Stomach smooth muscle (tissue), 2 donors: Measurements from ENCODE around the gene FBXW4.
"Not testable (repeated sequence)": the region's sequence is repeated elsewhere in the genome, so short reads cannot be mapped to it uniquely, and the experiment has no call there.

Source experiments
- H3K27ac ChIP-seq: one replicate; pipeline ENCODE4 v1.7.0; 2013; ENCODE audit warnings: mild to moderate bottlenecking, low read length, inconsistent platforms
- H3K27me3 ChIP-seq, 2 donors: one replicate each; pipeline ENCODE4 v1.7.0; 2013; ENCODE audit warnings: low read length in 2 of 2; ENCODE audit not compliant: insufficient read depth in 2 of 2, control insufficient read depth in 1 of 2
- H3K36me3 ChIP-seq, 2 donors: one replicate each; pipeline ENCODE4 v1.7.0; 2013; ENCODE audit warnings: low read length in 2 of 2; ENCODE audit not compliant: control insufficient read depth in 2 of 2, insufficient read depth in 2 of 2
- H3K4me1 ChIP-seq: one replicate; pipeline ENCODE4 v1.7.0; 2013; ENCODE audit warnings: low read length; ENCODE audit not compliant: control insufficient read depth, insufficient read depth
- H3K4me3 ChIP-seq, 2 donors: one replicate each; pipeline ENCODE4 v1.7.0; 2013; ENCODE audit warnings: low read length in 2 of 2
- H3K9ac ChIP-seq, 2 donors: one replicate each; pipeline ENCODE4 v1.7.0; 2013; ENCODE audit warnings: low read length in 2 of 2, mild to moderate bottlenecking in 1 of 2
- H3K9me3 ChIP-seq, 2 donors: one replicate each; pipeline ENCODE4 v1.7.0; 2013; ENCODE audit warnings: low read length in 2 of 2; ENCODE audit not compliant: control insufficient read depth in 2 of 2
- donor health status: healthy.
- donor health status: Pancreatic carcinoma.

The FBXW4 gene

DNA sequence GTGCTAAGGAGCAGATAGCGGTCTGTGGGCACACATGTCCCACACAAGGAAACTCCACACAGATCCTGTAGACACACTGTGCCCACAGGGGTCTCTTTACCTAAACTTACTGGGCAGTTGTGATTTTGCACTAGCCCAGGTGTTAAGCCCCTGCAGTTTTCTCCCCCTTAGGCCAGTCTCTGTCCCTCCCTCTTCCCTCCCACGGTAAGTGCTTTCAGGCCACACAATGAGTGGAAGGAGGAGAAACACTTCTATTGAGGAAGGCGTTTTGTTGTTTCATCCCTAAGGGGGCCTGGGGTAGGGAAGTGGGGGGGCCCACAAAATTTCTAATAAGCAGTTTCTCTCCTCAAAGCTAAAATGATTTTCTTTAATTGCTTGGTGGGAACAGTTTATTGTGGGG, 51.4 kb downstream of the FBXW4 start:
- Histone ChIP-seq H3K4me1 (peaks cover 5% of the 10 kb centered on the region), H3K9ac (no peak overlapping the region), H3K36me3 (peaks cover 11 to 25% of the 10 kb centered on the region in 2 donors), H3K9me3 (no peaks in the 10 kb centered on the region), H3K27ac (no peak overlapping the region), H3K4me3 (no peak overlapping the region), H3K27me3 (no peaks in the 10 kb centered on the region)

DNA sequence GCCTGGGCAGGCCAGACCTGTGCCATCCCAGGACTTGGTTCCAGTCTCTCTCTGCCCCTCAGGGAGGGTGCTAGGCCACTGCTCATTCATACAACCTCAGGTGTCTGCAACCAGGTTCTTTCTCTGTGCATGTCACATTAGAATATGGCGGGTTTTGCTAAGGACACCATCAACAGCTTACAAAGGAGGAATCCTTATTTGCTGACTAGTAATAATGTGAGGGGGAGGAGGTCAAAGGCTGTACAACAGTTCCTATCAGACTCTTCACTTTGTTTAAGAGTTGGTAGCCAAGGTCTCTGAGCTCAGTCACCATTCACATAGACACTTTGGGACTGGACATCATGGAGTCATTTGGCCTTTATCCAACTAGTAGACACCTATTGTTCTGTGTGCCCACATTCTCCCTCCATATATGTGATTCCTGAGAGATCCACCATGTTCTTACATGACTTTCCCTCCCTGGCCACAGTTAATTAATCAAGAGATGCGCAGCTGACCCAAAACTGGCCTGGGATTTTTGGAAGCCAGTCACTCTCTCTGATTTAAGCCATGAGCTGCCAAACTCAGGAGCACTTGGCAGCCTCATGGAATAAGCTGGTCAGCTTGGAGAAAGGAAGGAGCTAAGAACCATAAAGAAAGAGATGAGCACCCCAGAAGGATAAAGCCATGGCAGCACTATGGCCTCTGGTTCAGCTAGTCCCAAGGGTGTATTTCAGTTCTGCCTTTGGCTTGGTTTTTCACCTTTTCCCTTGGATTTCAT, 55.6 kb downstream of the FBXW4 start:
- H3K9me3 ChIP-seq: no peaks in the 10 kb centered on the region
- no peak overlapping the region for H3K9ac ChIP-seq
- no peak overlapping the region for H3K4me3 ChIP-seq
- peaks cover 2% of the 10 kb centered on the region for H3K4me1 ChIP-seq
- H3K27me3 ChIP-seq: no peaks in the 10 kb centered on the region
- H3K36me3 ChIP-seq: peaks cover 13 to 15% of the 10 kb centered on the region in 2 donors
- no peak overlapping the region for H3K27ac ChIP-seq

DNA sequence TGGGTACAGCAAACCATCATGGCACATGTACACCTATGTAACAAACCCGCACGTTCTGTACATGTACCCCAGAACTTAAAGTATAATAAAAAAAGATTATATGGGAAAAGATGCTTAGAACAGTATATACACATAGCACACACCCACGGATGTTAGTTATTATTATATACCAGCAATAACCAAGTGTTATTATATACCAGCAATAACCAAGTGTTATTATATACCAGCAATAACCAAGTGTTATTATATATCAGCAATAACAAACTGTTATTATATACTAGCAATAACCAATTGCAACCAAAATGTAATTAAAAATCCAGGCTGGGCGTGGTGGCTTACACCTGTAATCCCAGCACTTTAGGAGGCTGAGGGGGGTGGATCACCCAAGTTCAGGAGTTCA, 61.5 kb downstream of the FBXW4 start:
- not testable (repeated sequence) for H3K9ac ChIP-seq, H3K9me3 ChIP-seq, H3K36me3 ChIP-seq, H3K27ac ChIP-seq, H3K4me3 ChIP-seq, H3K27me3 ChIP-seq, H3K4me1 ChIP-seq

DNA sequence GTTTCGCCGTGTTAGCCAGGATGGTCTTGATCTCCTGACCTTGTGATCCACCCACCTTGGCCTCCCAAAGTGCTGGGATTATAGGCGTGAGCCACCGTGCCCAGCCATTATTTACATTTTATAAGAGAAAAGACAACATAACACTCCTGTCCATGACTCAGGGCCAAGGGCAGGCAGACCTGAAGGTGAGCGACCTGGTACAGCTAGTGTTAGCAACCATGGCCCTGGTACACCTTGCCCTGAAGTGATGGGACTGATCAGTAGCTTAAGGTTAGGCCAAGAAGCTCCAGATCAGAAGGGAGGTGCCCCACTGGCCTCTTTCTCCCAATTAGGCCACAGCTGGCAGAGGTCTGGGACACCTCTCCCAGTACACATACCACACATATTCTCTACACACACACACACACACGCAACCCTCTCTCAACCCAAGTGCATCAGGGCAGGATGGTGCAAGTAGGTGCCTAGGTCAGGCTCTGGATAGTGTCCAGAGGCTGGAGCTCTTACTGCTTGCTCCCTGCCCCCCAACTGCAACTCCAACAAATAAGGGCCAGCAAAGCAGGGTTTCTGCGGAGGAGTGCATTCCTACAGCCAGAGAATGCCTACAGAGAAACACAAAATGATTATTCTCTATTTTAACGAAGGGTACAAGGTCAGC, 63.0 kb downstream of the FBXW4 start:
- Histone ChIP-seq H3K27ac (no peak overlapping the region), H3K36me3 (peaks cover 0 to 8% of the 10 kb centered on the region in 2 donors), H3K27me3 (no peaks in the 10 kb centered on the region), H3K9ac (no peak overlapping the region), H3K9me3 (no peaks in the 10 kb centered on the region), H3K4me1 (peaks cover 3% of the 10 kb centered on the region), H3K4me3 (no peak overlapping the region)

DNA sequence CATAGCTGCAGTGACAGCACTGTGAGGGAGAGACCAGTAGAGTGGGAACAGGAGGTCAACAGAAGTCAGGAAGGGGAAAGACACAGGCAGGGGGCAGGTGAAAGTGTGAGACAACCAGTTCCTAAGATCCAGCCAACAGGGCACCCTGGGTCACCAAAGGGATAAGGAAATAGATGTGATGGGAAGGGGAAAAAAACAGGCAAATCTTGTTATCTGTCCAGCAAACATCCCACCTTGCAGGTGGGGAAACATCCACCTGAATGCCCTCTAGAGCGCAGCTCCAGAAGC, 64.4 kb downstream of the FBXW4 start:
- Histone ChIP-seq H3K4me1 (peaks cover 3% of the 10 kb centered on the region), H3K9ac (no peak overlapping the region), H3K36me3 (peaks cover 0 to 8% of the 10 kb centered on the region in 2 donors), H3K27ac (no peak overlapping the region), H3K9me3 (no peaks in the 10 kb centered on the region), H3K27me3 (no peaks in the 10 kb centered on the region), H3K4me3 (no peak overlapping the region)

DNA sequence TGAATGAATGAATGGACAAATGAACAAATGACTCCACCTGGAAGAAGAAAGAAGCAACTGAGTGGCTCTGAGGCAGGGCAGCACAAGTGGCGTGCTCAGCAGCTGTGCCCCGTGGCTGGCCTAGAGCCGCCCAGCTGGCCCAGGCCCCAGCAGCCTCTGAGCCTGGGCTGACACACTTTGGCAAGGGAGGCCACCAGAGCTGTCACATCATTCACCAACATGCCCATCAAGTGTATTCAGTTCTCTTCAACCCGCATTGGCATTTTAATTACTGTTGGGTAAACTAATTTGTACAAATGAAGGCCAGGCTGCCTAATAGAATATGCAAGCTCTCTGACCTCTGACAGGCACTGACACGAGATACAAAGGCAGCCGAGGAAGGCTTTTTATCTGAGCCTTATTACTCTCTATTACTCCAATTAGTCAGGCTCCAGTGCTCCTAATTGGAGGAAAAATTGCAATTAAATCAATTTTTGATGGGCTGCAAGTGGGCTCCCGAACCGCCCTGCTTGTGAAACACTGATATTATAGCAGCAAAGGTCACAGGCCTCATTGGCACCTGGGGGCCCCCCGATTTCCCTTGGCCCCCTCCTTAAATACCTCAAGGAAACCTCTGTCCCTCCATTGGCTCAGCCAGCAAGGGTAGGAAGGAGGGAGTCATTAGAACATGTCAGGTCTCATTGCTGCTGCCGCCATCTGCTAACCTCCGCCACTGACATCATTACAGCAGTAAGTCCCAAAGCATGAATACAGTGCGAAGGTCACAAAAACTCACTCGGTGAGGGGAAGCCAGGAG, 64.9 kb downstream of the FBXW4 start:
- Histone ChIP-seq H3K9ac (no peak overlapping the region), H3K4me3 (no peak overlapping the region), H3K27ac (no peak overlapping the region), H3K36me3 (peaks cover 2 to 10% of the 10 kb centered on the region in 2 donors), H3K27me3 (no peaks in the 10 kb centered on the region), H3K9me3 (no peaks in the 10 kb centered on the region), H3K4me1 (peaks cover 3% of the 10 kb centered on the region)

DNA sequence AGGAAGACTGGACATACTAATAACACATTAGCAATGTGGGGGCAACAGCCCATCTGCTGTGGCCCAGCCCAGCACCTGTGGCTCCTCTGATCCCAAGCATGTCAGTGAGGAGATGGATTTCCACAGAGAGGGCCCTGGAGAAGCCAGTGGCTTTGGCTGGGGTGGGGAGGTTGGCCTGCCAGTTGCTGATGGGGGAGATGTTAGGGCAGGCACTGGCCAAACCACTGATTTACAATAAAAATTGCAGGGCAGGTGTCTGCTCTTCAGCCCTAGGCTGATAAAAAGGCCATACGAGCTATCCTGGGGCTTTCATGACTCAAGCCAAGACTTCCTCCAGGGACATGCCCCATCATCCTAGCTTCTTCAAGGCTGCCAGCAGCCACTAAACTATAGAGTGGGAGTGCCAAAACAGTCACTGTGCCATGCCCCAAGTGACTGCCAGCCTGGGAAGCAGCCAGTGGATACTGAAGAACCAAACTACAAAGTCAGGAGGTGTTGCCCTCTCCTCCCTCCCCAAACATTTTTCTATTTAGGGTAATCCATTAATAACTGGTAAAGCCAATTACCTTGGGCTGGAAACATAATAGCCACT, 69.1 kb downstream of the FBXW4 start:
- H3K9me3 ChIP-seq: no peaks in the 10 kb centered on the region
- H3K9ac ChIP-seq: no peak overlapping the region
- no peak overlapping the region for H3K4me3 ChIP-seq
- H3K27ac ChIP-seq: no peak overlapping the region
- no peaks in the 10 kb centered on the region for H3K4me1 ChIP-seq
- H3K36me3 ChIP-seq: peaks cover 20 to 24% of the 10 kb centered on the region in 2 donors
- no peaks in the 10 kb centered on the region for H3K27me3 ChIP-seq

DNA sequence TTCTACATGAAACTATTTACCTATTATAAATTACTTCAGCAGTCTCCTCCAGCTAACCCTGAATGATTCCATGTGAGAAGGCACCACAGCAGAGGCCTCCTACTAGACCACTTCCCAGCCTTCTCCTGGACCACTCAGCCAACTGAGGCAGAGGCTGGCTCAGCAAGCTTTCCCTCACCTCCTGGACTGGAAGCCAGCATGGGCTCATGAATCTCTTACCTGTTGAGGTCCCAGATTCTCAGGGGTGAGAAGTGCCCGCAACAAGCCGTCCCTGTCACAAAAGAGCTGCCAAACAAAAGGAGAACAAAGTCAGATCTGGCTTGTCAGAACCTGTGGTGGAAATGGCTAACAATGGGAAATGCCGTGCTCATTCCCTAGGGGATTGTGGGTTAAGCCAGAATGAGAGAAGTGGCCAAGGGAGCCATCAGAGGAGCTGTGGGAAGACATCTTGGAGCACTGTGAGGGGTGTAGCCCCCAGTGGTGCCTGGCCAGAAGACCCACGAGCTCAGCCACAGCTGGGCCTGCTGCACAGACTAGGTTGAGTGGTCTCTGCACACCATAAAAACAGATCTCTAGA, 70.4 kb downstream of the FBXW4 start:
- Histone ChIP-seq H3K4me1 (no peaks in the 10 kb centered on the region), H3K9ac (no peak overlapping the region), H3K27me3 (no peaks in the 10 kb centered on the region), H3K9me3 (no peaks in the 10 kb centered on the region), H3K27ac (no peak overlapping the region), H3K36me3 (peaks cover 23 to 28% of the 10 kb centered on the region in 2 donors), H3K4me3 (no peak overlapping the region)

DNA sequence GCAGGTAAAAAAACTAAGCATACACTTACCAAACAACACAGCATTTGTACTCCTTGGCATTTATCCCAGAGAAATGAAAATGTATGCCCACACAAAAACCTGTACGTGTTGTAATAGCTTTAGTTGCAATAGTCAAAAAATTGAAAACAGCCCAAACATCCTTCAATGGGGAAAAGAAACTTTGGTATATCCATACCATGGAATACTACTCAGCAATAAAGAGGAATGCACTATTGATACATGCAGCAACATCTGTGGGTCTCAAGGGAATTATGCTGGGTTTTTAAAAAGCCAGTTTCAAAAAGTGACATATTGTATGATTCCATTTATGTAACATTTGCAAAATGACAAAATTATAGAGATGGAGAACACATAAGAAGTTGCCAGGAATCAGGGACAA, 71.4 kb downstream of the FBXW4 start:
- no peak overlapping the region for H3K4me3 ChIP-seq
- H3K4me1 ChIP-seq: no peaks in the 10 kb centered on the region
- no peak overlapping the region for H3K27ac ChIP-seq
- H3K36me3 ChIP-seq: peaks cover 26 to 30% of the 10 kb centered on the region in 2 donors
- H3K27me3 ChIP-seq: no peaks in the 10 kb centered on the region
- H3K9ac ChIP-seq: no peak overlapping the region
- H3K9me3 ChIP-seq: no peaks in the 10 kb centered on the region

DNA sequence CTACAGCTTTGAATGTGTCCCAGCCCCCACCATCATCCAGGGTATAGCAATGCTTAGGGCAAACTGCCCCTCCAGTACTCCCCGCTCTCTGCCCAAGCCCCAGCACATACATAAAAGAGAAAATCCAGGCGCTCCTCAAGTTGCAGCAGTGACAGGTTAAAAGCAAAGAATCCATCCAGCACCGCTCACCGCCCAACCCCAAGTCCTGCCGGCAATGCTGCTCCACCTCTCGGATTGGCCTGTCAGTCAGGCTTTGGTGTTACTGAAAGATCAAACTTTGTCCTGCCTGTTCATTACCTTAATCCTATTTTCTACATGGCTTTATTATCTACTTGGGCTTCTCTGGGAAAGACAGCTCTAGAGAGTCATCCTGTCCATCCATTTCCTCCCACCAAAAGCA, 75.0 kb downstream of the FBXW4 start:
- H3K36me3 ChIP-seq: peaks cover 35 to 44% of the 10 kb centered on the region in 2 donors

More for the DNA sequence above, 75.0 kb downstream of the FBXW4 start:
- Histone ChIP-seq H3K9ac (no peak overlapping the region), H3K9me3 (no peaks in the 10 kb centered on the region), H3K4me3 (no peak overlapping the region), H3K27ac (no peak overlapping the region), H3K27me3 (no peaks in the 10 kb centered on the region), H3K4me1 (no peaks in the 10 kb centered on the region)
